Breast epithelium (tissue), 4 donors: Measurements from ENCODE around the gene WNT3. TPM values are rescaled to one million over a fixed set of nuclear protein-coding genes. Genes with fewer than 3 reads are reported as not detected.

ENCODE experiments used
- DNase-seq, 2 donors: peaks; one replicate each; pipeline ENCODE4 v3.0.0-alpha.2; 2019; ENCODE audit warnings: low spot score in 2 of 2
- H3K27ac ChIP-seq, 2 donors: fragments of 200-600 bp; sonication (generic) in 1 of 2; one replicate each; pipeline ENCODE4 v1.5.1; 2016 to 2019; ENCODE audit warnings: mild to moderate bottlenecking in 1 of 2
- H3K27me3 ChIP-seq, 2 donors: fragments of 200-600 bp; sonication (generic) in 1 of 2; one replicate each; pipeline versions ENCODE4 v1.5.1 to v1.6.0; 2017 to 2019; ENCODE audit warnings: control low read depth in 1 of 2, mild to moderate bottlenecking in 1 of 2
- H3K36me3 ChIP-seq: fragments of 200-600 bp; one replicate; pipeline ENCODE4 v1.5.1; 2019
- H3K4me1 ChIP-seq, 2 donors: fragments of 200-600 bp; sonication (generic); one replicate each; pipeline ENCODE4 v1.5.1; 2016 to 2019; ENCODE audit warnings: control low read depth in 1 of 2
- H3K4me3 ChIP-seq, 3 donors: fragments of 200-600 bp; sonication (generic); 1 replicate in 2 of 3; 2 replicates in 1 of 3; pipeline ENCODE4 v1.5.1; 2016 to 2019; ENCODE audit warnings: mild to moderate bottlenecking in 3 of 3, moderate library complexity in 2 of 3
- H3K9me3 ChIP-seq, 2 donors: fragments of 200-600 bp; sonication (generic) in 1 of 2; one replicate each; pipeline ENCODE4 v1.5.1; 2016 to 2019; ENCODE audit warnings: control low read depth in 1 of 2
- POLR2A ChIP-seq: fragments of 450-650 bp; IDR thresholded peaks from one replicate; pipeline ENCODE4 v1.6.1; 2016; ENCODE audit warnings: antibody characterized with exemption, mild to moderate bottlenecking, moderate library complexity
- POLR2AphosphoS5 ChIP-seq, 3 donors: sonication (generic); formaldehyde crosslinking; IDR thresholded peaks; one replicate each; pipeline ENCODE4 v1.6.1; 2017; ENCODE audit warnings: antibody characterized with exemption in 3 of 3
- intact Hi-C: fragments of 100-400 bp; cut with DNase I; formaldehyde crosslinking; loops from one replicate; pipeline ENCODE4 v1.15.1; 2023; ENCODE audit warnings: low total_unique reads
- total RNA-seq, 3 donors: library from RNA; depleted of rRNA; stranded (reverse); fragments of >200 nt; gene quantifications; one replicate each; pipeline ENCODE4 v1.1.0, GENCODE V29; 2016
- TF ChIP-seq, protein P1 (sequence below), 3 donors: fragments of 450-650 bp; IDR thresholded peaks; one replicate each; pipeline ENCODE4 v1.5.1; 2016 to 2017; ENCODE audit warnings: antibody characterized with exemption in 3 of 3, mild to moderate bottlenecking in 3 of 3, moderate library complexity in 3 of 3

WNT3 gene
- total RNA-seq, 3 donors from 2014 or later, result 0.48 to 2.9 (median 1.6) TPM

GRCh38 chr17:46837521-46837920 lies 19.0 kb upstream of the WNT3 start:
- Histone ChIP-seq H3K9me3 (peaks cover 0 to under 1% of the 10 kb centered on the region in 2 donors), H3K27me3 (peaks cover 0 to 18% of the 10 kb centered on the region in 2 donors), H3K4me1 (no peaks in the 10 kb centered on the region), H3K27ac (no peak overlapping the region), H3K36me3 (no peaks in the 10 kb centered on the region), H3K4me3 (no peak overlapping the region)
- DNase-seq, result no peak
- intact Hi-C loops, result no loop called here
- TF ChIP-seq, protein P1, sequence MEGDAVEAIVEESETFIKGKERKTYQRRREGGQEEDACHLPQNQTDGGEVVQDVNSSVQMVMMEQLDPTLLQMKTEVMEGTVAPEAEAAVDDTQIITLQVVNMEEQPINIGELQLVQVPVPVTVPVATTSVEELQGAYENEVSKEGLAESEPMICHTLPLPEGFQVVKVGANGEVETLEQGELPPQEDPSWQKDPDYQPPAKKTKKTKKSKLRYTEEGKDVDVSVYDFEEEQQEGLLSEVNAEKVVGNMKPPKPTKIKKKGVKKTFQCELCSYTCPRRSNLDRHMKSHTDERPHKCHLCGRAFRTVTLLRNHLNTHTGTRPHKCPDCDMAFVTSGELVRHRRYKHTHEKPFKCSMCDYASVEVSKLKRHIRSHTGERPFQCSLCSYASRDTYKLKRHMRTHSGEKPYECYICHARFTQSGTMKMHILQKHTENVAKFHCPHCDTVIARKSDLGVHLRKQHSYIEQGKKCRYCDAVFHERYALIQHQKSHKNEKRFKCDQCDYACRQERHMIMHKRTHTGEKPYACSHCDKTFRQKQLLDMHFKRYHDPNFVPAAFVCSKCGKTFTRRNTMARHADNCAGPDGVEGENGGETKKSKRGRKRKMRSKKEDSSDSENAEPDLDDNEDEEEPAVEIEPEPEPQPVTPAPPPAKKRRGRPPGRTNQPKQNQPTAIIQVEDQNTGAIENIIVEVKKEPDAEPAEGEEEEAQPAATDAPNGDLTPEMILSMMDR (IDR thresholded peaks at IDR 0.05), result no peak
- no peak for TF ChIP-seq POLR2A

DNA sequence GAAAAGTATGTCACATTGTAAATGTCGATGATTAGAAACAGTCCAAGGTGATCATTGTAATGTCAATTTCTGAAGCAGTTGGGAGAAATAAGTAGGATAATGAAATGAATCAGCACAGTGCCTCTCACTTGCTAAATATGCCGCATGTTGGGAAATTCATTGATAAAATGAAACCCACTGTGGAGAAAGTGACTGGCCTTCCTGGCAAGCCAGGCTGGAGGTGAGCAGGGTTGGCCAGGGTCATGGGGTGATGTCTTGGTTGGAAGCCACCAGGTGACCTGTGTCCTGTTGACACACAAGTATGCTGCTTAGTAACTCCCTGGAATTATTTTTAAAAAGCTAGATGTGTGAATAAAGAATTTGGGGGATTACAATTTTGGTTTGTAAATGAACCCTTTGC lies 18.0 kb upstream of the WNT3 start:
- H3K27ac ChIP-seq, result no peak overlapping the region
- peaks cover 0 to 9% of the 10 kb centered on the region in 2 donors for H3K27me3 ChIP-seq
- no peak for DNase-seq
- H3K36me3 ChIP-seq, result no peaks in the 10 kb centered on the region
- no peaks in the 10 kb centered on the region for H3K9me3 ChIP-seq
- no peak overlapping the region for H3K4me3 ChIP-seq
- no peaks in the 10 kb centered on the region for H3K4me1 ChIP-seq
- intact Hi-C loops, result no loop called here
- TF ChIP-seq POLR2A, result no peak
- TF ChIP-seq POLR2AphosphoS5 (IDR thresholded peaks at IDR 0.05), result no peak
- TF ChIP-seq, protein P1 (IDR thresholded peaks at IDR 0.05), result no peak

DNA sequence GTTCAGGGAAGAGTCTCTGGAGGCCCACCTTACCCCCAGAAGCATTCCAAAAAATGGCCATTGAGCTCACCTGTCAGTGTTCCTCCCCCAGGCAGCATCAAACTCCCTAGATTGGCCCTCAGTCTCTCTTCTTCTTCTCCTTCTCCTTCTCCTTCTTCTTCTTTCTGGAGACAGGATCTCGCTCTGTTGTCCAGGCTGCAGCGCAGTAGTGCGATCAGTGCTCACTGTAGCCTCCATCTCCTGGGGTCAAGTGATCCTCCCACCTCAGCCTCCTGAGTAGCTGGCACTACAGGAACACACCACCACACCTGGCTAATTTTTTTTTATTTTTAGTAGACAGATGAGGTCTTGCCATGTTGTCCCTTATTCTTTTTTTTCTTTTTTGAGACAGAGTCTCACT lies 16.4 kb upstream of the WNT3 start:
- no peaks in the 10 kb centered on the region for H3K4me1 ChIP-seq
- H3K27ac ChIP-seq, result no peak overlapping the region
- H3K9me3 ChIP-seq, result no peaks in the 10 kb centered on the region
- H3K27me3 ChIP-seq, result no peaks in the 10 kb centered on the region
- no peak for DNase-seq
- no peak overlapping the region for H3K4me3 ChIP-seq
- no peaks in the 10 kb centered on the region for H3K36me3 ChIP-seq
- TF ChIP-seq POLR2A, result no peak
- TF ChIP-seq, protein P1 (IDR thresholded peaks at IDR 0.05), result no peak
- TF ChIP-seq POLR2AphosphoS5 (IDR thresholded peaks at IDR 0.05), result no peak
- intact Hi-C loops, result no loop called here

- Histone ChIP-seq H3K4me1 (no peaks in the 10 kb centered on the region), H3K27me3 (no peaks in the 10 kb centered on the region), H3K27ac (no peak overlapping the region), H3K36me3 (no peaks in the 10 kb centered on the region), H3K4me3 (no peak overlapping the region), H3K9me3 (no peaks in the 10 kb centered on the region)
- TF ChIP-seq, protein P1 (IDR thresholded peaks at IDR 0.05), result no peak
- TF ChIP-seq POLR2A (no peak), POLR2AphosphoS5 (IDR thresholded peaks at IDR 0.05) (no peak)
- intact Hi-C loops, result no loop called here
- no peak for DNase-seq
Measured at GRCh38 chr17:46833840-46834208, 15.3 kb upstream of the WNT3 start.

GRCh38 chr17:46832945-46833839 lies 14.7 kb upstream of the WNT3 start:
- no peaks in the 10 kb centered on the region for H3K36me3 ChIP-seq
- H3K27ac ChIP-seq, result no peak overlapping the region
- no peaks in the 10 kb centered on the region for H3K9me3 ChIP-seq
- intact Hi-C loops, result no loop called here
- TF ChIP-seq, protein P1 (IDR thresholded peaks at IDR 0.05), result no peak
- no peak for TF ChIP-seq POLR2AphosphoS5 (IDR thresholded peaks at IDR 0.05)
- no peak for TF ChIP-seq POLR2A
- no peaks in the 10 kb centered on the region for H3K4me1 ChIP-seq
- H3K27me3 ChIP-seq, result no peaks in the 10 kb centered on the region
- no peak for DNase-seq
- no peak overlapping the region for H3K4me3 ChIP-seq
